GM12891 (cell line): ENCODE data around the gene NISCH.

Source experiments
- PAX5 ChIP-seq: IDR thresholded peaks from 2 replicates; pipeline ENCODE4 v1.6.1; 2011; ENCODE audit warnings: low read length, moderate library complexity, mild to moderate bottlenecking; ENCODE audit not compliant: insufficient read depth, severe bottlenecking
- POLR2A ChIP-seq: IDR thresholded peaks from 2 replicates; pipeline ENCODE4 v1.6.1; 2011; ENCODE audit warnings: low read depth, low read length, control low read depth
- POLR2AphosphoS5 ChIP-seq: IDR thresholded peaks from 2 replicates; pipeline ENCODE4 v1.6.1; 2011; ENCODE audit warnings: low read depth, low read length, control low read depth
- SPI1 ChIP-seq: IDR thresholded peaks from 2 replicates; pipeline ENCODE4 v1.6.1; 2011; ENCODE audit warnings: low read depth, low read length, control low read depth
- TAF1 ChIP-seq: IDR thresholded peaks from 2 replicates; pipeline ENCODE4 v1.6.1; 2011; ENCODE audit warnings: low read depth, low read length, control low read depth

DNA sequence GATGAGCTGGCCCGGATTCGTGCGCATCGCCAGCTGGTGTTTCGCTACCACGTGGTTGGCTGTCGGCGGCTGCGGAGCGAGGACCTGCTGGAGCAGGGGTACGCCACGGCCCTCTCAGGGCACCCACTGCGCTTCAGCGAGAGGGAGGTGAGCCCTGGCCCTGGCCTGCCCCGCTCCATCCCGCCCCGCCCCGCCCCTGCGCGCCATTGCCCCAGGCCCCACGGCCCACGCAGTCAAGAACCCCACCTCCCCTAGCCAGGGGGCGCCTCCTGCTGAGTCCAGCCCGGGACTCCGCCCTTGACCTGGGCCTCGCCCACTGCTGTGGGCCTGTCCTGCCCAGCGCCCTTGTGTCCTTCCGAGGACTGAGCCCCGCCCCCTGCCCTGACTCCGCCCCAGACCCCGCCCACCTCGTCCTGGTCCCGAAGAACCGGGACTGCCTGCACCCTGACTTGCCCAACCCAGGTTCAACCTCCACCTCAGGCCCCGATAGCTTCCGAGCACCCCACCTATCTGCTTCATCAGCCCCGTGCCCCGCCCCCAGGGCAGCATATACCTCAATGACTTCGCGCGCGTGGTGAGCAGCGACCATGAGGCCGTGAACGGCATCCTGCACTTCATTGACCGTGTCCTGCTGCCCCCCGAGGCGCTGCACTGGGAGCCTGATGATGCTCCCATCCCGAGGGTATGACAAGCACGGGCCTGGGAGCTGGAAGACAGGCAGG, 63.5 kb downstream of the NISCH start:
- TF ChIP-seq POLR2A, result no peak
- no peak for TF ChIP-seq PAX5
- no peak for TF ChIP-seq POLR2AphosphoS5
- no peak for TF ChIP-seq TAF1
- no peak for TF ChIP-seq SPI1
